MG63 (cell line): ENCODE data around the gene MRPS11. TPM values are rescaled to one million over a fixed set of nuclear protein-coding genes. Genes with fewer than 3 reads are reported as not detected.

Experiments
- DNase-seq: peaks from one replicate; pipeline ENCODE4 v3.0.0-alpha.2; 2020
- H3K27me3 ChIP-seq: fragments of 250-450 bp; sonication (Bioruptor Pico); 2 replicates; pipeline ENCODE4 v1.5.1; 2020; ENCODE audit warnings: mild to moderate bottlenecking, moderate library complexity
- H3K36me3 ChIP-seq: fragments of 250-450 bp; sonication (Bioruptor Pico); 2 replicates; pipeline ENCODE4 v1.5.1; 2020; ENCODE audit warnings: mild to moderate bottlenecking, moderate library complexity
- H3K4me3 ChIP-seq: fragments of 250-450 bp; sonication (Bioruptor Pico); 2 replicates; pipeline ENCODE4 v1.5.1; 2020; ENCODE audit warnings: mild to moderate bottlenecking, moderate library complexity
- H3K9me3 ChIP-seq: fragments of 250-450 bp; sonication (Bioruptor Pico); 2 replicates; pipeline ENCODE4 v1.5.1; 2020; ENCODE audit warnings: mild to moderate bottlenecking, moderate library complexity
- total RNA-seq: library from RNA; depleted of rRNA; stranded (reverse); fragments of >200 nt; shearing (Covaris generic); gene quantifications from 2 replicates; pipeline ENCODE4 v1.2.3, GENCODE V29; 2014; ENCODE audit warnings: low replicate concordance

Gene MRPS11
- total RNA-seq, 1 experiment from 2014 or later: 103 TPM

DNA sequence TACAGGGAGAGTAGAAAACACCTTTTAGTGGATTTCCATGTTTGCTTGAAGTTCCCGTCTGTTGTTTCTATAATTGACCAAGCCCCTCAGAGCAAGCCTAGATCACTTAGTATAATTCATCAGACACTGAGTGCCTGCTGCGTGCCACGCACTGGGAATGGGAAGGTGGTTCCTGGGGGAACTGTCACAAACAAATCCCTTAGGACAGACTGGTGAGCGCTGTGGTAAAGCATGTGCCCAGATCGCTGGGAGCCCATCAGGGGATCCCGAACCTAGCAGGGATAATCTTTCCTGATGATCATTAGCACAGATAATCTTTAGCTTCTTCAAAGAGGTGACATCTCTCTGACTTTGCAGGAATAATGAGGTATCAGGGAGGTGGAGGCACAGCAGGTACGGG is 9.6 kb downstream of the MRPS11 start:
- DNase-seq: no peak
- Histone ChIP-seq H3K9me3 (no peaks in the 10 kb centered on the region), H3K4me3 (no peak overlapping the region), H3K27me3 (no peaks in the 10 kb centered on the region), H3K36me3 (peaks cover 53% of the 10 kb centered on the region)

- H3K27me3 ChIP-seq: no peaks in the 10 kb centered on the region
- DNase-seq: no peak
- no peaks in the 10 kb centered on the region for H3K9me3 ChIP-seq
- no peak overlapping the region for H3K4me3 ChIP-seq
- H3K36me3 ChIP-seq: peaks cover 48% of the 10 kb centered on the region
These were observed 10.4 kb downstream of the MRPS11 start for GRCh38 chr15:88477904-88478303.

- no peak for DNase-seq
- no peaks in the 10 kb centered on the region for H3K27me3 ChIP-seq
- H3K4me3 ChIP-seq: no peak overlapping the region
- no peaks in the 10 kb centered on the region for H3K9me3 ChIP-seq
- peaks cover 38% of the 10 kb centered on the region for H3K36me3 ChIP-seq
These were observed 11.7 kb downstream of the MRPS11 start for GRCh38 chr15:88479169-88479568.

DNA sequence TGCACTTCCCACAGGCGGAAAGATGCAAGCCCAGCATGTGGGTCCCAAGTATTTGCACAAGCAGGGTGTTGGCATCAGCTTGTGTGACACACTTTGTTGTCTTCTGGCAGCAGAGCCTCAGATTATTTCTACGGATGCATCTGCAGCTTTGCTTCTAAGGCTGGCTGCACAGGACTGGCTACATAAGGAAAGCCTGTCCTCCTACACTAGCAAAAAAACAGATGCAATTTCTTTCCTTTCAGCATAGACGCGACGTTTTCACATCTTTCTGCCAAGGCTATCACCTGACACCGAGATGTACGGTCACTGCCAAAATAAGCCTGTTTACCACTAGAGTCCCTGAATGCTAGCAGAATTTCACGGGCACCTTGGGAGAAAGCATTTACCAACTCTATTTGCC is 13.5 kb downstream of the MRPS11 start:
- Histone ChIP-seq H3K9me3 (no peaks in the 10 kb centered on the region), H3K4me3 (no peak overlapping the region), H3K36me3 (peaks cover 23% of the 10 kb centered on the region), H3K27me3 (no peaks in the 10 kb centered on the region)
- no peak for DNase-seq

DNA sequence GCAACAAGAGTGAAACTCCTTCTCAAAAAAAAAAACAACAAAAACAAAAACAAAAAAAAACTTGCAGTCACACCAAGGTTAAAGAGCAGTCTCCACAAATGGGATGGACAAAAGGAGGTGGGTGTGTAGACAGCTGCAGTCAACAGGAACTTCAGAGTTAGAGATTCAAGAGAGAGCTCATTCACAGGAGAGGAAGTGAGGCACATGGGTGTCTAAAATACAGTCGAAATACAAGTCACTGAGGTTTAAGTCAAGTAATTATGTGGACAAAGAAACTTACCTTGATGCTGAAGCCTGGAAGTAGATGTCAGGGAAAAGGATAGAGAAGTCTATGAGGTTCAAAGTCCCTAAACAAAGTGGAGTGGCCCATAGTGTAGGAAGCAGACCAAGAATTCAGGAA is 14.8 kb downstream of the MRPS11 start:
- Histone ChIP-seq H3K27me3 (no peaks in the 10 kb centered on the region), H3K4me3 (no peak overlapping the region), H3K36me3 (peaks cover 10% of the 10 kb centered on the region), H3K9me3 (no peaks in the 10 kb centered on the region)
- DNase-seq: no peak

GRCh38 chr15:88484682-88485331 is 17.3 kb downstream of the MRPS11 start:
- Histone ChIP-seq H3K36me3 (no peaks in the 10 kb centered on the region), H3K9me3 (no peaks in the 10 kb centered on the region), H3K27me3 (no peaks in the 10 kb centered on the region), H3K4me3 (no peak overlapping the region)
- no peak for DNase-seq

GRCh38 chr15:88487178-88487795 is 19.8 kb downstream of the MRPS11 start:
- no peak for DNase-seq
- Histone ChIP-seq H3K4me3 (no peak overlapping the region), H3K36me3 (no peaks in the 10 kb centered on the region), H3K9me3 (no peaks in the 10 kb centered on the region), H3K27me3 (no peaks in the 10 kb centered on the region)

DNA sequence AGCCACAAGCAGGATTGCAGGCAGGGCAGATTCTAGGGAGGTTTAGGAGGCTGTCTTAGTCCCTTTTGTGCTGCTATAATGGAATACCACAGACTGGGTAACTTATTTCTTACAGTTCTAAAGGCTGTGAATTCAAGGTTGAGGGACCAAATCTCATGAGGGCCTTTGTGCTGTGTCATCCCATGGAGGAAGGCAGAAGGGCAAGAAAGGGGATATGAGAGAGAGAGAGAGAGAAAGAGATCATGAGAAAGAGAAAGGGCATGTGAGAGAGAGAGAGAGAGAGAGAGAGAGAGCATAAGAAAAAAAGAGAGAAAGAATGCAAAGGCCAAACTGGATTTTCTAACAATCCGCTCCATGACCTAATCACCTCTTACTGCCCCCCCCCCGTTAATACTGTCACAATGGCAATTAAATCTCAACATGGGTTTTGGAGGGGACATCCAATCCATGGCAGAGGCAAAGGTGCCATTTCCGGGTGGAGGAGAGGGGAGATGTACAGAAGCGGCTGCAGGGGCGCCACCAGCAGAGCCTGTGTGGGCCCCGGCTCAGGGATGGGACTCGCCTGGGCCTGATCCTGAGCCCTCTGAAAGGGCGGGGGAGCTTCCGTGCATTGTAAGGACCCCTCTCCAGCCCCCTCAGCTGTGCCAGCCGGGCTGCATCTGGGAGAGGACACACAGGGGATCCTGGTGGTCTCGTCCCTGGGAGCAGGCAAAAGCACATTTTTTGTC is 20.5 kb downstream of the MRPS11 start:
- Histone ChIP-seq H3K4me3 (no peak overlapping the region), H3K27me3 (no peaks in the 10 kb centered on the region), H3K9me3 (no peaks in the 10 kb centered on the region), H3K36me3 (no peaks in the 10 kb centered on the region)
- no peak for DNase-seq

GRCh38 chr15:88489321-88489720 is 21.8 kb downstream of the MRPS11 start:
- no peaks in the 10 kb centered on the region for H3K36me3 ChIP-seq
- H3K27me3 ChIP-seq: no peaks in the 10 kb centered on the region
- H3K9me3 ChIP-seq: no peaks in the 10 kb centered on the region
- DNase-seq: no peak
- H3K4me3 ChIP-seq: no peak overlapping the region

GRCh38 chr15:88490036-88490435 is 22.5 kb downstream of the MRPS11 start:
- no peaks in the 10 kb centered on the region for H3K27me3 ChIP-seq
- DNase-seq: no peak
- H3K9me3 ChIP-seq: no peaks in the 10 kb centered on the region
- H3K36me3 ChIP-seq: no peaks in the 10 kb centered on the region
- H3K4me3 ChIP-seq: no peak overlapping the region

- H3K9me3 ChIP-seq: no peaks in the 10 kb centered on the region
- no peaks in the 10 kb centered on the region for H3K36me3 ChIP-seq
- DNase-seq: no peak
- no peaks in the 10 kb centered on the region for H3K27me3 ChIP-seq
- H3K4me3 ChIP-seq: no peak overlapping the region
These were observed 23.6 kb downstream of the MRPS11 start for GRCh38 chr15:88491158-88491557.

DNA sequence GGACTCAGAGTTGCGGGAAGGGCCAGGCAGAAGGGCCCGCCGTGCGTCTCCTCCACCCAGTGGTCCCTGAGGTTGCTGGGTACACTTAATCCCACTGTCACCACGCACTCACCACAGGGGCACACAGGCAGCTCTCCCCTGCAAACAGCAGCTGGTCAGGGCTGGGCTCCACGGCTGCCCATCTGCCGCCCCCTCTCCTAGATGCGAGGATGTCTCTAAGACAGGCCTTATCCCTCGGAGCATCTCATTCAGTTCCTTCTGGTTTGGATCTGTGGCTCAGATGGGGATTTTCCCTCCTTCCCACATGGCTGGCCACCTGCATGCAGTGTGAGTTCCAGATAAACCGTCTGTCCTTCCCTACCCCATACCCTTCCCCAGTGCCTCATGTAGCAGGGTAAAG is 26.3 kb downstream of the MRPS11 start:
- Histone ChIP-seq H3K9me3 (no peaks in the 10 kb centered on the region), H3K36me3 (no peaks in the 10 kb centered on the region), H3K4me3 (no peak overlapping the region), H3K27me3 (no peaks in the 10 kb centered on the region)
- no peak for DNase-seq

DNA sequence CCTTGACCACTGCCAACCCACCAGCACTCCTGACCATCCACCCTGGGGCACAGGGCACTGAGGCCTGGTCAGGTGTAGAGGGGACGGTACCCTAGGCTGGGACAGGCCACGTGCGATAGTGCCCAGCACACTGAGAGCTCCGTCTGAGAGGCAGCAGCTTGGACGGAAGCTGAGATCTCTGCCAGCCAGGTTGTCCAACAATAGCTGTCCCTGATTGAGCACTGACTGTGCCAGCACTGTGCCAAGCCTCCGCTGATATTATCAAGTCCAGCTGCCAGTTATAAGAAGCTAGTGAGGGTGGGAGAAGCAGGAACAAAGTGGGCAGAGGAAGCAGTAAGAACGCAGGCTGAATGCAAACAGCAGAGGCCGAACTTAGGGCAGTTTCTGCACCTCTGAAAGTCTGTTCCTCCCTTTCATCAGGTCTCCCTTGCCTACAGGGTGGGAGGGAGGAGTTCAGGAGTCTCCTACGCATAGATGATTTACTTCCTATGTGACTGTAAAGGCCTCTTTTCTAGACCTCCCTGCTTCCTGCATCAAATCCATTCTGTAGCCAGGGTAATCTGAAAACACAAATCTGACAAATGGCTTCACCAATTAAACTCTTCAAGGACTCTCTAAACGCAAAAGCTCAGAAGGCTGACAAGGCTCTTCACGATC is 29.7 kb downstream of the MRPS11 start:
- Histone ChIP-seq H3K9me3 (no peaks in the 10 kb centered on the region), H3K27me3 (no peaks in the 10 kb centered on the region), H3K36me3 (no peaks in the 10 kb centered on the region; the same call in 1 of the 2 replicates), H3K4me3 (no peak overlapping the region)
- DNase-seq: no peak

GRCh38 chr15:88498996-88499395 is 31.5 kb downstream of the MRPS11 start:
- no peak overlapping the region for H3K4me3 ChIP-seq
- no peak for DNase-seq
- no peaks in the 10 kb centered on the region for H3K27me3 ChIP-seq
- no peaks in the 10 kb centered on the region; the same call in 1 of the 2 replicates for H3K36me3 ChIP-seq
- no peaks in the 10 kb centered on the region for H3K9me3 ChIP-seq

GRCh38 chr15:88504445-88504844 is 36.9 kb downstream of the MRPS11 start:
- H3K9me3 ChIP-seq: no peaks in the 10 kb centered on the region
- no peaks in the 10 kb centered on the region; the same call in 1 of the 2 replicates for H3K36me3 ChIP-seq
- H3K4me3 ChIP-seq: no peak overlapping the region
- H3K27me3 ChIP-seq: no peaks in the 10 kb centered on the region
- no peak for DNase-seq

DNA sequence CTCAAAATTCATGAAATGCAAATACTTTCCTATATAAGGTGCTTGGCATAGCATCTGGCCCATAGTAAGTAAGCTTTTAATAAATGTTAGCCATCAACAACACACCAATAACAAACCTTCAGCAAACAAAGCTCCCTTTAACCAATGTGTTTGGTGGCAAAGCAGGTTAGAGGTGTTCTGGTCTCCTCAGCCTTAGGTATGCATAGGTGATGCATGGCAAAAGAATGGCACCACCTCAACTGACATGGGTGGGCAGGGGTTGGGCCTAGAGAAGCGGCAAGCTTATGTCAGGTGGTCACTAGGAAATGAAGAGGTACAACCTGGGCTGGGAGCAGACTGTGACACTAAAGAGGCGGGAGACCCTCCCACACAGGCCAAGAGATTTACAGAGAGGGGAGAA is 38.2 kb downstream of the MRPS11 start:
- DNase-seq: no peak
- no peaks in the 10 kb centered on the region; the same call in 1 of the 2 replicates for H3K36me3 ChIP-seq
- no peaks in the 10 kb centered on the region for H3K9me3 ChIP-seq
- no peak overlapping the region for H3K4me3 ChIP-seq
- no peaks in the 10 kb centered on the region for H3K27me3 ChIP-seq

- Histone ChIP-seq H3K4me3 (no peak overlapping the region), H3K36me3 (no peaks in the 10 kb centered on the region; the same call in none of the 2 replicates), H3K27me3 (no peaks in the 10 kb centered on the region), H3K9me3 (no peaks in the 10 kb centered on the region)
- no peak for DNase-seq
These were observed 39.1 kb downstream of the MRPS11 start for GRCh38 chr15:88506628-88507027.
